GM19193 (cell line): ENCODE data around the gene GIMAP1.

Experiments used
- POLR2A ChIP-seq: IDR thresholded peaks from 4 replicates; pipeline ENCODE4 v1.6.1; 2011; ENCODE audit not compliant: insufficient read depth, insufficient read length; ENCODE audit errors: extremely low read depth

Gene GIMAP1

DNA sequence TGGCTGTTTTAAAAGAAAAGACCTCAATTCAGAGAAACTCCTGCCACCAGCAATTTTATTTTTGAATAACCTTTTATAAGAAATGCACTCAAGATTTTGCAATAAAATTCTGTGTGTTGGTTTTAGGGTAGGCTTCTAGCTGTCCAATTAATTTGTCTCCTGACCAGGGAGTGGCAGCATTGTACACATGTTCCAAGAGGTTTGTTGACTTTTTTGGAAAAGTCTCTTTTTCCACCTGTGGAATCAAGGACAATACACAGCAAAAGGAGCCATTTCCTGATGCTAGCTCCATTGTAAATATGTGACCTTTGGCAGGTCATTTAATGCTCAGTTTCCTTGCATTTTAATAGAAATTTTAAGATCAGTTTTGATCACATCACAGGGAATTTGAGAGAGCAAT is 22.6 kb downstream of the GIMAP1 start:
- TF ChIP-seq POLR2A: no peak

DNA sequence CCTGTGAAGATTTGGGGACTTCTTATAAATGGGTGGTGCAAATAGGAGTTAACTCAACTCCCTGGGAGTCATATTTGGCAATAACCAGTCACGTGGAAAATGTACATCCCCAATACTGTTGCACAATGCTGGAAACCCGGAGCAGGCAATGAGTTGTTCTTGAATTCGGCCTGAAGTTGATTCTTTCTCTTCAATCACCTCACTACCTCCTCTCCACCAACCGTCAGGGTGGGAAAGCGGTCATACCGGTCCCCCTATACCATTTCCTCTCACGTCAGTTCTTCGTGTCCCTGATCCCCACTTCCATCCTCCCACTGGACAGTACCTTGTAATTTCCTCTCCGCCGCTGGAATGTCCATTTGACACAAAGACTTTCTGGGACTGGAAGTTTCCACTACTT is 23.6 kb downstream of the GIMAP1 start:
- TF ChIP-seq POLR2A: no peak

GRCh38 chr7:150742286-150742968 is 26.0 kb downstream of the GIMAP1 start:
- no peak for TF ChIP-seq POLR2A

DNA sequence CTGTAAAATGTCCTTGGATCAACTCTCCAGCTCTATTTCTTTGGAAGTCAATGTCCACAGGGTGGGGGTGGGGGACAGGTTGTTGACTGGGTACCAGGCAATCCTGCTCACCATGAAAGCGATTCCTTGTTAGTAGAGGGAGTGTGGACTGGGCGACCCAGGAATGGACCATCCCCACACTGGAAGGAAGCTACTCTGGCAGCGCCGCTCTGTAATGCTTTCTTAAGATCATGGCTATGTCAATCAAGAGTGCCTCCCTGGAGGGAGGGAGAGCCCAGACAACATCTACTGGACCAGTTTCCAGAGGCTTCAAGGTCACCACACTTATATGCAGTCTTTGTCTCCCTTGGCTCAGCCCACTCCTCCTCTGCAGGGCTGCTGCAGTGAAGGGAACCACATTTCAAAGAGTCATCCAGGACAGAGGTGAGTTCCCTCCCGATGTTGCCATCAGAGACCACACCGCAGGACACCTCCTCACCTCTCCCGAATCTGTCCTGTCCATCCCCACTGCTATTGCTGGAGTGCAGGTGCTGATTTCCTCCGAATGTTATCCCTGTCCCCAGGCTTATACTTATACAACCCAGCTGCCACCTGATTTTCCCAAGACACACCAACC is 27.7 kb downstream of the GIMAP1 start:
- TF ChIP-seq POLR2A: no peak

DNA sequence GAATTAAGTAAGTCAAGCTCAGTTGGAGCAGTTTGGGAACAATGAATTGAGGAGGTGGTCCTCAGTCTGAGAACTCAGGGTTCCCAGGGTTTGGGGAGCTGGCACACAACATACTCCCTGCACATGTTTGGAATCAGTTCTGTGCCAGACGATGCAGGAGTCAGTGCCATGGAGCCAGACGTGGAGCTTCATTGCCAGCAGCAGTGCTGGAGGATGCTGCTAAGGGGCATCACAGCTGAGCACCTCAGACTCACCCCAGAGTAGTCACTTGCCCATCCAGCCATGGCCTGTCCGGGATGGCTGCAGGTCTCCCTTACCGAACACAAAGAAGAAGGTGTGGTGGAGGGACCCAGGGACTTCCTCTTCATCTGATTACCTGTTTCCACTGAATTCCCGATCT is 28.7 kb downstream of the GIMAP1 start:
- no peak for TF ChIP-seq POLR2A

GRCh38 chr7:150745876-150746275 is 29.5 kb downstream of the GIMAP1 start:
- TF ChIP-seq POLR2A: no peak

DNA sequence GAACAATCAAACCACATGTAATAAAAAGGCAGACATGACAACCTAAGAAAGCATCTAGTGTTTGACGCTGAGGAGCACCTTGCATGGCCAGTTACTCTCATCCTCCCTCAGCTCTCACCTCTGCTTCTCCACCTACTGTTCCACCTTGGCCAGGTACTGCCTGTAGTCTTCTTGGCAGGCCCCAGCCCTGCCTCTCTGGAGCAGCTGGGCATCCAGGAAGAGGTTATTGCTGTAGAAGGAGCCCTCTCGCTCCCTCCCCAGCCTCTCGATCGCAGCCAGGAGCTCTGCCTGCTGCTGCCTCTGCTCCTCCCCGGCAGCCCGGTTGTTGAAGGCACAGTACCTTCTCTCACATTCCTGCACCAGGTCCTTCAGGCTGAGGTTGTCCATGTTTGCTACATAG is 30.5 kb downstream of the GIMAP1 start:
- no peak for TF ChIP-seq POLR2A

DNA sequence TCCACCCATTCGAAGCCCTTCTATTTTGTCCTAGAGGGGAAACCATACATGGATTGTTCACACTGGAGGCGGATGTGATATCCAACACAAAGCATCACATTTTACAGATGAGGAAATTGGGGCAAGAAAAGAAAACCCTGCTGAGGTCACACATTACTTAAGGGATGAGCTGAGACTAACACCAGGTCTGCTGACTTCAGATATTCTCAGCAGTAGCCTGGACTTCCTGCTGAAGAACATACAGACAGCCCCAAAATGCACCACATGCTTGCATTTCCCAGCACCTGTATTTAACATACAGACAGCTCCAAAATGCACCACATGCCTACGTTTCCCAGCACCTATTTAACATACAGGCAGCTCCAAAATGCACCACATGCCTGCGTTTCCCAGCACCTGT is 32.0 kb downstream of the GIMAP1 start:
- no peak for TF ChIP-seq POLR2A

DNA sequence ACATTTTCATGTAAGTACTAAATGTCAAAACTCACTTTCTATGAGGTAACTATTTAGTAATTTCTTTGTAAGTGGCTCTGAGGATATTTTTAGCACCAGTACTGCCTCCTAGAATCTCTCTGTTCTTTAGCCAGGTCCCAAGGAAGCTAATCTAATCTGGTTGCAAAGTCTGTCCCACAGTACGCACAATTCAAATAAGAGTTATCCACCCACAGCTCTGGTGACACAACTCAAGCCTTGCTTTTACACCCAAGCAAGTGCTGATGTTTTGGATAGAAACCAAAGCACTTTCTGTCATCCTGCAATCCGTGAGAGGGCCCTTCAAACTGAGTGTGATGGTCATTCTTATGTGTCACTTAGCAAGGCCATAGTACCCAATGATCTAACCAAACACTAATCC is 35.3 kb downstream of the GIMAP1 start:
- no peak for TF ChIP-seq POLR2A

DNA sequence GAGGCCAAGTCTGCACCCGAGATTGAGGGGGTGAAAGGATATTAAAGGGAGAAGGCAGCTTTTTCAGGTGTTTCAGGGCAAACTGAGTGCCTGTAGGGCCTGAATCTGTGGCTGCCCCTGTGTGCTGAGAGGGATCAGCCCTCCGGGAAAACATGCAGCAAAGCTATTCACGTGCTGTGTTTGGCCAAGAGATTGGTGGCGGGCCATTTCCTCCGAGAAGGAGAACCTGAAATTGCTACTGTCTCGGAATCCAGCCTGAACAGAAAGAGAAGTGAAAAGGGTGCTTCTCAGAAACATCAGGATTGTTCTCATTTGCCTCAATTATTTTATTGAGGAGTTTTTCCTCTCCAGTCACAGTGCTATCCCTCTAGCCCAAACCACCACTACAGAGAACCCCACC is 36.8 kb downstream of the GIMAP1 start:
- no peak for TF ChIP-seq POLR2A

DNA sequence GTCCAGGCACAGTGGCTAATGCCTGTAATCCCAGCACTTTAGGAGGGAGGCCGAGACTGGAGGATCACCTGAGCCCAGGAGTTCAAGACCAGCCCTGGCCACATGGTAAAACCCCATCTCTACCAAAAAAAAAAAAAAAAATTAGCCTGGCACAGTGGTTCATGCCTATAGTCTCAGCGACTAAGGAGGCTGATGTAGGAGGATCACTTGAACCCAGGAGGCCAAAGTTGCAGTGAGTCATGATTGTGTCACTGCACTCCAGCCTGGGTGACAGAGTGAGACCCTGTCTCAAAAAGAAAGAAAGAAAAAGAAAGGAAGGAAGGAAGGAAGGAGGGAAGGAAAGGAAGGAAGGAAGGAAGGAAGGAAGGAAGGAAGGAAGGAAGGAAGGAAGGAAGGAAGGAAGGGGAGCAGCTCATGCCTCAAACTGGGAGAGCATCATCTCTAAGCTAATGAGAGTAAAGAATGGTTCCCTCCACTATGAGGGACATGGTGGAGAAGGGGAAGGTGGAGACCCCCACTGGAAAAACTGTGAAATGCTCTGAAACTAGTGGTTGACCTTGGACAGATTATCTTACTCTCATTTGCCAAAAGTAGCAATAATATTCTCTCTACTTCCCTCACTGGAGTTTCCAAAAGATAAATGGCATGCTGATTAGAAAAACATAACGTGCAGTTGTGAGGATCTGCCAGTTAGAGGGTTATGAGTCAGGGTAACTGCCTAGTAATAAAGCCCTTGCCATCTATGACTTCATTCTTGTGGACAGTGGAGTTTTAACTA is 37.6 kb downstream of the GIMAP1 start:
- TF ChIP-seq POLR2A: no peak

- no peak for TF ChIP-seq POLR2A
Measured at GRCh38 chr7:150754951-150755350, 38.5 kb downstream of the GIMAP1 start.

- no peak for TF ChIP-seq POLR2A
Measured at GRCh38 chr7:150755473-150756099, 39.2 kb downstream of the GIMAP1 start.

GRCh38 chr7:150756166-150756565 is 39.8 kb downstream of the GIMAP1 start:
- no peak for TF ChIP-seq POLR2A

DNA sequence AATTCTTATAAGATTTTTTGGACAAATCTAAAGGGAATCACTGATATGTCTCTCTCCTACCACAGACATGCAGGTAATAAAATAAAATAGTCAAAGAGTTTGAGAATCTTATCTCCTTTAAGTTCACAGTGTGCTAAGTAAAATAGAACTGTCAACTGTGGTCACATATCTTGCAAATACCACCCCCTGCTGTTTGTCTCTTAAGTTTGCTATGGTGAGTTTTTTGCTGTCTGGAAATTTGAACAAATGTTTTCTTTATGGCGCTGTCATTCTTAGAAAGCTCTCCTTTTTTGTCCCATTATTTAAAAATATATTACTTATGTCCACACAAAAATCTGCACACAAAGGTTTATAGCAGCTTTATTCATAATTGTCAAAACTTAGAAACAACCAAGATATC is 40.4 kb downstream of the GIMAP1 start:
- no peak for TF ChIP-seq POLR2A
